HEK293T (cell line): ENCODE measurements around the gene APOA4.
A peak's percentile ranks its signal among the peaks of the same experiment; 100 is the strongest.

Experiments
- CTCF ChIA-PET: fragments of 350-600 bp; formaldehyde crosslinking; extraction: SDS; loops from one replicate; lab custom pipeline; 2021; ENCODE audit warnings: antibody characterized with exemption, inconsistent platforms; lab: Yijun Ruan, JAX
- POLR2A ChIA-PET: fragments of 350-600 bp; formaldehyde crosslinking; extraction: SDS; loops from one replicate; lab custom pipeline; 2020; ENCODE audit warnings: antibody characterized with exemption, inconsistent platforms; lab: Yijun Ruan, JAX
- DNase-seq: peaks from one replicate; pipeline ENCODE4 v3.0.0; 2012; ENCODE audit warnings: mixed read lengths; ENCODE audit errors: extremely low spot score
- ARNT ChIP-seq: fragments of 450-650 bp; IDR thresholded peaks from 2 replicates; pipeline ENCODE4 v1.6.1; 2017; ENCODE audit warnings: mild to moderate bottlenecking
- BHLHE40 ChIP-seq: fragments of 450-650 bp; IDR thresholded peaks from 2 replicates; pipeline ENCODE4 v1.6.1; 2016; ENCODE audit warnings: mild to moderate bottlenecking, moderate library complexity, borderline replicate concordance
- CTBP1 ChIP-seq: fragments of 450-650 bp; IDR thresholded peaks from 2 replicates; pipeline ENCODE4 v1.6.1; 2016; ENCODE audit warnings: borderline replicate concordance
- ELF4 ChIP-seq: fragments of 450-650 bp; IDR thresholded peaks from 2 replicates; pipeline ENCODE4 v1.6.1; 2017; ENCODE audit warnings: antibody characterized with exemption
- FOXA1 ChIP-seq: fragments of 450-650 bp; IDR thresholded peaks from 2 replicates; pipeline ENCODE4 v1.6.1; 2016; ENCODE audit warnings: mild to moderate bottlenecking
- FOXK2 ChIP-seq: fragments of 450-650 bp; IDR thresholded peaks from 2 replicates; pipeline ENCODE4 v1.6.1; 2016; ENCODE audit warnings: mild to moderate bottlenecking
- FOXM1 ChIP-seq: fragments of 450-650 bp; IDR thresholded peaks from 2 replicates; pipeline ENCODE4 v1.6.1; 2017; ENCODE audit warnings: mild to moderate bottlenecking, borderline replicate concordance
- HDGF ChIP-seq: fragments of 450-650 bp; IDR thresholded peaks from 2 replicates; pipeline ENCODE4 v1.6.1; 2017; ENCODE audit warnings: antibody characterized with exemption, borderline replicate concordance
- L3MBTL2 ChIP-seq: fragments of 450-650 bp; conservative IDR thresholded peaks from 2 replicates; pipeline ENCODE4 v1.6.1; 2016; ENCODE audit warnings: mild to moderate bottlenecking
- LEF1 ChIP-seq: fragments of 450-650 bp; IDR thresholded peaks from 2 replicates; pipeline ENCODE4 v1.6.1; 2017; ENCODE audit warnings: mild to moderate bottlenecking, borderline replicate concordance
- NFRKB ChIP-seq: fragments of 450-650 bp; IDR thresholded peaks from 2 replicates; pipeline ENCODE4 v1.6.1; 2016; ENCODE audit warnings: mild to moderate bottlenecking, moderate library complexity
- PKNOX1 ChIP-seq: fragments of 450-650 bp; IDR thresholded peaks from 2 replicates; pipeline ENCODE4 v1.6.1; 2016
- SP1 ChIP-seq: fragments of 450-650 bp; IDR thresholded peaks from 2 replicates; pipeline ENCODE4 v1.6.1; 2017
- SUZ12 ChIP-seq: fragments of 450-650 bp; IDR thresholded peaks from 2 replicates; pipeline ENCODE4 v1.6.1; 2016; ENCODE audit warnings: mild to moderate bottlenecking
- TARDBP ChIP-seq: fragments of 450-650 bp; IDR thresholded peaks from 2 replicates; pipeline ENCODE4 v1.6.1; 2016
- ZNF384 ChIP-seq: fragments of 450-650 bp; IDR thresholded peaks from 2 replicates; pipeline ENCODE4 v1.6.1; 2016

Gene APOA4

GRCh38 chr11:116791002-116791812 lies 31.9 kb downstream of the APOA4 start:
- DNase-seq: peak; percentile 92
- TF ChIP-seq ZNF384 (no peak), CTBP1 (no peak), NFRKB (no peak), SUZ12 (no peak), LEF1 (no peak), HDGF (no peak), BHLHE40 (no peak), SP1 (no peak), FOXM1 (no peak), FOXA1 (no peak), L3MBTL2 (no peak), FOXK2 (no peak), ELF4 (no peak), ARNT (no peak), PKNOX1 (no peak), TARDBP (no peak)
- ChIA-PET CTCF (interaction anchor here (0.6 to 3.3 kb wide), 14 partner anchors 8 to 348 kb away, joined by 3 to 56 read pairs (median 3); partner anchors contain the start of genes APOA1 and SIK3), POLR2A (interaction anchor here (2.4 kb wide), 1 partner anchor 45 kb away, joined by 28 read pairs; no protein-coding TSS in a partner anchor)

GRCh38 chr11:116790167-116791001 lies 32.7 kb downstream of the APOA4 start:
- ChIA-PET POLR2A (interaction anchor here (1.2 to 2.4 kb wide), 2 partner anchors 43 to 46 kb away, joined by 4 to 28 read pairs; no protein-coding TSS in a partner anchor), CTCF (interaction anchor here (0.5 to 3.3 kb wide), 11 partner anchors 10 to 348 kb away, joined by 3 to 56 read pairs (median 3); partner anchors contain the start of genes APOA1 and SIK3)
- TF ChIP-seq PKNOX1: no peak
- no peak for DNase-seq

- ChIA-PET POLR2A (interaction anchor here (2.8 kb wide), 1 partner anchor 46 kb away, joined by 24 read pairs; no protein-coding TSS in a partner anchor), CTCF (interaction anchor here (3.3 kb wide), 1 partner anchor 47 kb away, joined by 56 read pairs; the partner anchor contains the start of gene APOA1)
- no peak for DNase-seq
- TF ChIP-seq SUZ12 (no peak), ARNT (no peak), ZNF384 (no peak), SP1 (no peak), BHLHE40 (no peak), TARDBP (no peak), L3MBTL2 (no peak), CTBP1 (no peak)
These were observed 34.1 kb downstream of the APOA4 start for GRCh38 chr11:116788975-116789374.

- CTCF ChIA-PET: interaction anchor here (0.6 kb wide), 1 partner anchor 47 kb away, joined by 3 read pairs; no protein-coding TSS in a partner anchor
- POLR2A ChIA-PET: interaction anchor here (0.6 to 3.4 kb wide), 9 partner anchors 10 to 309 kb away, joined by 3 to 24 read pairs (median 6); partner anchors contain the start of genes BUD13 and SIK3
- TF ChIP-seq SUZ12: no peak
- TF ChIP-seq NFRKB: no peak
- no peak for TF ChIP-seq LEF1
- no peak for TF ChIP-seq CTBP1
- no peak for TF ChIP-seq HDGF
- TF ChIP-seq ELF4: no peak
- no peak for TF ChIP-seq FOXM1
- no peak for TF ChIP-seq BHLHE40
- TF ChIP-seq SP1: no peak
- TF ChIP-seq L3MBTL2: no peak
- no peak for TF ChIP-seq PKNOX1
- TF ChIP-seq TARDBP: no peak
- no peak for TF ChIP-seq FOXA1
- no peak for TF ChIP-seq ARNT
- TF ChIP-seq ZNF384: no peak
- no peak for TF ChIP-seq FOXK2
- no peak for DNase-seq
These were observed 34.6 kb downstream of the APOA4 start for GRCh38 chr11:116788534-116788933.

GRCh38 chr11:116787786-116788486 lies 35.2 kb downstream of the APOA4 start, which contains the start of gene ZPR1:
TSS of gene ZPR1 (minus strand) at chr11:116788023. CDS start at chr11:116787990, 33 bp downstream.
- POLR2A ChIA-PET: interaction anchor here (0.6 to 3.4 kb wide), 10 partner anchors 9 to 356 kb away, joined by 3 to 24 read pairs (median 5); partner anchors contain the start of genes BUD13, PAFAH1B2 and SIK3
- peak; percentile 79 for DNase-seq
- no peak for TF ChIP-seq TARDBP
- peak; percentile 31; the same call in 1 of the 2 replicates for TF ChIP-seq ELF4
- CTCF ChIA-PET: interaction anchor here (0.6 kb wide), 1 partner anchor 48 kb away, joined by 3 read pairs; no protein-coding TSS in a partner anchor
